PC-9 (cell line): ENCODE measurements around the gene TCHHL1. TPM values are rescaled to one million over a fixed set of nuclear protein-coding genes. Genes with fewer than 3 reads are reported as not detected.

Experiments used
- BruUV-seq: library from RNA; stranded (reverse); fragments of 400-500 nt; replicated peaks from 2 replicates; lab custom pipeline; 2021; lab: Mats Ljungman, UMichigan
- CTCF ChIA-PET: fragments of 300-600 bp; sonication (Branson Sonifier 250); formaldehyde crosslinking; loops from one replicate; lab custom pipeline; 2022; ENCODE audit warnings: antibody characterized with exemption; lab: Charles Lee
- POLR2A ChIA-PET: fragments of 300-600 bp; sonication (Branson Sonifier 250); formaldehyde crosslinking; loops from one replicate; lab custom pipeline; 2022; ENCODE audit warnings: antibody characterized with exemption; ENCODE audit not compliant: unreplicated experiment; lab: Charles Lee
- DNase-seq, 2 experiments: peaks; one replicate each; pipeline versions ENCODE4 v3.0.0 to v3.0.0-alpha.2; 2015 to 2022; ENCODE audit warnings: mixed read lengths in 1 of 2
- H2AFZ ChIP-seq: fragments of 200-600 bp; sonication (generic); 2 replicates; pipeline ENCODE4 v1.8.1; 2017; ENCODE audit warnings: antibody characterized with exemption
- H3F3A ChIP-seq: fragments of 200-600 bp; sonication (generic); 2 replicates; pipeline ENCODE4 v1.8.1; 2017; ENCODE audit warnings: antibody characterized with exemption, mild to moderate bottlenecking, low read depth; ENCODE audit not compliant: insufficient read depth
- H3K27ac ChIP-seq: fragments of 200-600 bp; sonication (generic); 2 replicates; pipeline ENCODE4 v1.6.1; 2016; ENCODE audit warnings: mixed run types
- H3K27me3 ChIP-seq: fragments of 200-600 bp; sonication (generic); 2 replicates; pipeline ENCODE4 v1.6.1; 2016; ENCODE audit warnings: low read depth, mixed run types; ENCODE audit not compliant: insufficient read depth
- H3K36me3 ChIP-seq: fragments of 200-600 bp; sonication (generic); 2 replicates; pipeline ENCODE4 v1.6.1; 2016; ENCODE audit warnings: low read depth, mixed run types
- H3K4me1 ChIP-seq: fragments of 200-600 bp; sonication (generic); replicated peaks from 2 replicates; pipeline ENCODE4 v1.6.1; 2016; ENCODE audit warnings: mixed run types; ENCODE audit not compliant: insufficient read depth
- H3K4me2 ChIP-seq: fragments of 200-600 bp; sonication (generic); 2 replicates; pipeline ENCODE4 v1.6.1; 2017; ENCODE audit warnings: mixed run types
- H3K4me3 ChIP-seq: fragments of 200-600 bp; sonication (generic); 2 replicates; pipeline ENCODE4 v1.6.1; 2016; ENCODE audit warnings: mixed run types
- H3K79me2 ChIP-seq: fragments of 200-600 bp; sonication (generic); 2 replicates; pipeline ENCODE4 v1.6.1; 2017; ENCODE audit warnings: low read depth, mixed run types
- H3K9me2 ChIP-seq: fragments of 200-600 bp; sonication (generic); 2 replicates; pipeline ENCODE4 v1.8.1; 2017; ENCODE audit warnings: mild to moderate bottlenecking; ENCODE audit not compliant: insufficient read depth
- H3K9me3 ChIP-seq: fragments of 200-600 bp; sonication (generic); 2 replicates; pipeline ENCODE4 v1.8.1; 2016; ENCODE audit warnings: low read depth; ENCODE audit not compliant: insufficient read depth
- H4K20me1 ChIP-seq: fragments of 200-600 bp; sonication (generic); 2 replicates; pipeline ENCODE4 v1.8.1; 2017; ENCODE audit not compliant: insufficient read depth
- CTCF ChIP-seq: fragments of 200-600 bp; sonication (generic); conservative IDR thresholded peaks from 2 replicates; pipeline ENCODE4 v1.6.1; 2017; ENCODE audit warnings: mixed run types, antibody characterized with exemption, mild to moderate bottlenecking, moderate library complexity
- EZH2 ChIP-seq: fragments of 200-600 bp; sonication (generic); IDR thresholded peaks from 2 replicates; pipeline ENCODE4 v1.8.0; 2017; ENCODE audit warnings: antibody characterized with exemption, low read depth
- intact Hi-C: fragments of 100-400 bp; cut with micrococcal nuclease; formaldehyde crosslinking; loops from one replicate; pipeline ENCODE4 v1.10.0; 2022; ENCODE audit not compliant: unreplicated experiment
- total RNA-seq: library from RNA; stranded (reverse); gene quantifications from 2 replicates; pipeline ENCODE4 v1.2.3, GENCODE V29; 2021

TCHHL1 gene
- total RNA-seq, 1 experiment from 2014 or later: not detected

- BruUV-seq: no TSS peak
- no peak overlapping the region for H2AFZ ChIP-seq
- H3K4me2 ChIP-seq: no peak overlapping the region
- no peaks in the 10 kb centered on the region; the same call in 1 of the 2 replicates for H3K9me3 ChIP-seq
- H4K20me1 ChIP-seq: no peaks in the 10 kb centered on the region
- ChIA-PET POLR2A (interaction anchor here (0.7 kb wide), 1 partner anchor 56 kb away, joined by 5 read pairs; no protein-coding TSS in a partner anchor), CTCF (no interaction called here)
- no peak for TF ChIP-seq EZH2
- H3K27ac ChIP-seq: no peak overlapping the region
- peaks cover 16% of the 10 kb centered on the region; the same call in 1 of the 2 replicates for H3K79me2 ChIP-seq
- intact Hi-C loops: no loop called here
- DNase-seq: no peak
- H3K4me1 ChIP-seq: peaks cover 57% of the 10 kb centered on the region
- no peaks in the 10 kb centered on the region for H3K9me2 ChIP-seq
- no peak overlapping the region for H3K4me3 ChIP-seq
- no peaks in the 10 kb centered on the region for H3K36me3 ChIP-seq
- H3K27me3 ChIP-seq: no peaks in the 10 kb centered on the region
- peaks cover 40% of the 10 kb centered on the region for H3F3A ChIP-seq
These were observed 45.0 kb downstream of the TCHHL1 start for GRCh38 chr1:152043870-152044269.

- no peaks in the 10 kb centered on the region; the same call in 1 of the 2 replicates for H3K9me3 ChIP-seq
- H3K36me3 ChIP-seq: no peaks in the 10 kb centered on the region
- peaks cover 22% of the 10 kb centered on the region; the same call in 1 of the 2 replicates for H3K79me2 ChIP-seq
- H4K20me1 ChIP-seq: no peaks in the 10 kb centered on the region
- no peaks in the 10 kb centered on the region for H3K27me3 ChIP-seq
- intact Hi-C loops: no loop called here
- BruUV-seq: no TSS peak
- POLR2A ChIA-PET: no interaction called here
- CTCF ChIA-PET: no interaction called here
- H3F3A ChIP-seq: peaks cover 23% of the 10 kb centered on the region
- peaks cover 62% of the 10 kb centered on the region for H3K4me1 ChIP-seq
- no peak overlapping the region for H2AFZ ChIP-seq
- TF ChIP-seq EZH2 (no peak), CTCF (no peak)
- no peak overlapping the region for H3K4me2 ChIP-seq
- no peak for DNase-seq
- no peak overlapping the region for H3K27ac ChIP-seq
- no peaks in the 10 kb centered on the region for H3K9me2 ChIP-seq
- no peak overlapping the region for H3K4me3 ChIP-seq
These were observed 46.8 kb downstream of the TCHHL1 start for GRCh38 chr1:152042030-152042429.

DNA sequence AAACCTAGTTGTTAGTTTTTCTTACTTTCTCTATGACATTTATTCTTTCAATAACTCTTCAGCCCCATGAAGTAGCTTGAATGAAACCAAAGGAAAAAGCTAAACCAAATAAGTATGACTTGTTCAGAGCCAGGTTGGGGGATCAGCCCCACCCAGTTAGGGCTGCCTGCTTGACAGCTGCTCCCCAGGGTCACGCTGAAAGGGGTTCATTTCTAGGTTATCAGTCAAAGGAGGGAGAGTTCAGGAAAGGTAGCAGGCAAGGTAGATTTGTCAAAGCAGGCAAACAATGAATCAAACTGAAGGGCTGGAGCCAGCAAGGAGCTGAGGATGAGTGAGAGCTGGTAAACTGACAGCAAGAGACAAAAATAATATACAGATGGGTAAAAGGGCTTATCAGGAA lies 49.0 kb downstream of the TCHHL1 start:
- Histone ChIP-seq H3K4me1 (peaks cover 40% of the 10 kb centered on the region), H3K79me2 (peaks cover 26% of the 10 kb centered on the region), H4K20me1 (0 out of 2 replicates have a peak, but pooled peaks cover under 1% of the 10 kb centered on the region), H3K27me3 (no peaks in the 10 kb centered on the region), H3K27ac (no peak overlapping the region), H3K36me3 (peaks cover 9% of the 10 kb centered on the region), H3K9me2 (no peaks in the 10 kb centered on the region), H3K4me2 (0 out of 2 replicates have a peak overlapping the region, but pooled peaks have one; percentile 10), H3K4me3 (no peak overlapping the region), H3F3A (peaks cover 15% of the 10 kb centered on the region), H2AFZ (no peak overlapping the region), H3K9me3 (no peaks in the 10 kb centered on the region)
- POLR2A ChIA-PET: no interaction called here
- CTCF ChIA-PET: interaction anchor here (0.6 kb wide), 1 partner anchor 28 kb away, joined by 3 read pairs; no protein-coding TSS in a partner anchor
- TF ChIP-seq EZH2 (no peak), CTCF (no peak)
- intact Hi-C loops: loop anchor here (10.0 kb wide), 1 partner anchor 845 kb away; the partner anchor contains the start of genes PIP5K1A and VPS72
- no peak for DNase-seq
- no TSS peak for BruUV-seq
